NCI-H748 (cell line): ENCODE data around the gene SEMG2.

Experiments
- DNase-seq: peaks from one replicate; lab custom pipeline; 2025; ENCODE audit not compliant: unreplicated experiment; lab: John Stamatoyannopoulos, UW

SEMG2 gene

DNA sequence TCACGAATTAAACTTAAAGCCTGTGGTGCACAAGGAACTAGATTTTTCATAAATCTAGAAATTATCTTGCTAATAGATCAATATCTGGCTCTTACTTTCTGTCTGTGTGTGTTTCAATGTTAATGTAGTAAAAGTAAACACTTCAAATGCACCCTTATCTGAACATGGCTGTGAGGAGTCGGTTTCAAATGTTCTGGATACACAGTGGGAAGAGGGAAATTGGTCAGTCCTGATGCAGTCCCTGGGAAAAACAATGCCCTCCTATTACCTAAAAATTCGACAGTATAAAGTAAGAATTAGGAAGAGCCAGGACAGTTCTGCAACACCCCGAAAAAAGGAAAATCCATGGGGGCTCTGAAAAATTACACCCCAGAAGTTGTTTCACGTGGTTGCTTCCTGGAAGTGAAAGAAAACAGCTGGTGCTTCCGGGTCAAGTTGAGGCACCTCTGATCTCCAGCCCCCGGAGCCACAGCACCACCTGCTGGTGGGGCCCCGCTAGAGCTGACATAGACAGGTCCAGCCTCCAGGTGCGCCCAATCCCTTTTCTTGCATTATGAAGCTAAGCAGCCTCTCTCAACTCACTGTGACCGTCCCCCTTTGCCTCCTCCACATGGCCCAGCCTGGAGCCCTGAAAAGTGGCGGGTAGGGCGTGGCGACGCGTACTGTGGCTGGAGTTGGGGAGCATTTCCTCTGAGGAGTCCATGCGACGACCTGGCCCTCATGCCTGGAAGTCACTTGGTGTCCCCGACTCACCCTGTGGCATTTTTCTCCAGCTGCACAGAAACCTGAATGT, 8.3 kb downstream of the SEMG2 start:
- DNase-seq, result peak; percentile 31

DNA sequence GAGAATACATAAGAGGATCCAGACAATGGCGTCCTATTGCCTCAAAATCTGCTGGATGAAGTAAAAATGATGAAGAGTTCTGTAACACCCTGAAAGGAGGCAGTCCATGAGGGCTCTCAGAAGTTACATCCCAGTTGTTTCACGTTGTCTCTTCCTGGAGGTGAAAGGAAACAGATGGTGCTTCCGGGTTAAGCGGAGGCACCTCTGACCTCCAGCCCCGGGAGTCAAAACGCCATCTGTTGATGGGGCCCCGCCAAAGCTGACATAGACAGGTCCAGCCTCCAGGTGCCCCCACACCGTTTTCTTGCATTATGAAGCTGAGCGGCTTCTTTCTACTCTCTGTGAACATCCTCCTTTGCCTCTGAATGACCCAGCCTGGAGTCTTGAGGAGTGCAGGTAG, 9.5 kb downstream of the SEMG2 start:
- no peak for DNase-seq

DNA sequence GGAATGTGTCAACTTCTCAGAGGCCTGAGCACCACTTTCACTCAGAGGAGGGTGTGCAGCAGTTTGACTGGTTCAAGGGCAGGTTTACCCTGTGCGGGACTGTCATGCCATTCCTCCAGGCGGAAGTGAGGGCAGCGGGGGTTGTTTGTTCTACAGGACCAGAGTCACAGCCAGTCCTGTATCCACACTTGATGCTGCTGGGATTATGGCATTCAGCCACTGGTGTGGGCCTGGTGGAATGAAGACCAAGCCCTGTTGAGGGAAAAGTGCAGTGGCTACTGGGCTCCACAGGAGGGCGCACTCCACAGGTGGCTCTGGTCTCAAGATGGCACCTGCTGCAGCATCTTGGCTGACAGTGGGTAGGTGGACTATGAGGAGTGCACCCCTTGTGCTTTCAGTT, 14.8 kb downstream of the SEMG2 start:
- no peak for DNase-seq

DNA sequence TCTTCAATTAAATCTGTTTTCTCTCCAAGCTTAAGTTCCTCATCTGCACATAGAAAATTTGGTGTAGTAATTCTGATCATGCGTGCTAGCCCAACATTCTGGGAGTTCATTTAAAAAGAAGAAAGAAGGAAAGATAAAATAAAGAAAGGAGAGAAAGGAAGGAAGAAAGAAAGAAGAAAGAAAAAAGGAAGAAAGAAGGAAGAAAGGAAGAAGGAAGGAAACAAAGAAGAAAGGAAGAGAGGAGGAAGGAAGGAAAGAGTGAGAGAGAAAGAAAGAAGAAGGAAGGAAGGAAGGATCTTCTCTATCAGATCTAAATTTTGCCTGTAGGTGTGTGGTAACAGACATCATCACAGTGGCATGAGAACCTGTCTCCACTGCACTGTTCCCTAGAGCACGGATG, 17.0 kb downstream of the SEMG2 start:
- no peak for DNase-seq

DNA sequence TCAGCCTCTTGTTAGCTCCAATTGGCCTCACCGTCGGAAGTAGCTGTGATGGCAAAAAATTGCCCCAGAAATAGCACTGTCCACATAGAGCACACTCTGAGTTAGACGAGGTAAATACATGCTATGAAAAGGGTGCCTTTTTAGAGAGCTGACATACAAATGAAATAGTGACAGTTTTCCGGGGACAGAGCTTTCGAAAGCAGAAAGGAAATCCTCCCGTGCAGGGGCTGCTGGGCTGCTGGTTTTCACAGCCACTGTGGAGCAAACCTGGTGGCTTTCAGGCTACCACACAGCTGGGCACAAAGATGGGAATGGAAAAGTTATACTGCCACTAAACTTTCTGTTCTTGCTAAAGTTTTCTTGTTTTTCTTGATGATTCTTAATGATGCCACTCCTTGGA, 24.9 kb downstream of the SEMG2 start:
- DNase-seq, result no peak

DNA sequence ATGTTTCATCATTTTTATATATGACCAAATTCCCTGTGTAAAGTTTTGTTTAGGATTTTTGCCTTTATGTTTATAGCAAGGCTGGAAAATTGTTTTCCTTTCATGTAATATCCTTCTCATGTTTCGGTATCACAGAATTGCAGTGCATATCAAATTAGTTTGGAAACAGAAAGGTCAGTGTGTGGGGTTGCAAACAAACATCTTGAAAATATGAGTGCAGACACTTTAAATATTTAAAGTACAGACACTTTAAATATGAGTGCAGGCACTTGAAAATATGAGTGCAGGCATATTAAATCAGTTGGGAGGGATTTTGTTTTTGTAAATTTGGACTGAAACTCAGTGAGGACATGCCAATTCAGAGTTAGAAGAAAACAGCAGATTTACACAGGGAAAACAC, 26.7 kb downstream of the SEMG2 start:
- no peak for DNase-seq

DNA sequence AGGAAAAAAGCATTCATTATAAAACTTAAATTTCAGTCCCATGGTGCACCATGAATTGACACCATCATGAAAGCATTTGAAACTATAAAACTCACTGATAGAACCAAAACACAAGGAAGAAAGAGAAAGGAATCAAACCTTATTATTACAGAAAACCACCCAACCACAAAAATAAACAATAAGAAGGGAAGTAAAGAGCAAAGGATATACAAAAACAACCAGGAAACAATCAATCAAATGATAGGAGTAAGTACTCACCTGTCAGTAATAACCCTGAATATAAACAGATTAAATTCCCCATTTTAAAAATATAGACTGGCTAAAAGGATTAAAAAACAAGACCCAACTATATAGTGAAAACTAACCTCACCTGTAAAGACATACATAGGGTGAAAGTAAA, 27.4 kb downstream of the SEMG2 start:
- DNase-seq, result no peak

DNA sequence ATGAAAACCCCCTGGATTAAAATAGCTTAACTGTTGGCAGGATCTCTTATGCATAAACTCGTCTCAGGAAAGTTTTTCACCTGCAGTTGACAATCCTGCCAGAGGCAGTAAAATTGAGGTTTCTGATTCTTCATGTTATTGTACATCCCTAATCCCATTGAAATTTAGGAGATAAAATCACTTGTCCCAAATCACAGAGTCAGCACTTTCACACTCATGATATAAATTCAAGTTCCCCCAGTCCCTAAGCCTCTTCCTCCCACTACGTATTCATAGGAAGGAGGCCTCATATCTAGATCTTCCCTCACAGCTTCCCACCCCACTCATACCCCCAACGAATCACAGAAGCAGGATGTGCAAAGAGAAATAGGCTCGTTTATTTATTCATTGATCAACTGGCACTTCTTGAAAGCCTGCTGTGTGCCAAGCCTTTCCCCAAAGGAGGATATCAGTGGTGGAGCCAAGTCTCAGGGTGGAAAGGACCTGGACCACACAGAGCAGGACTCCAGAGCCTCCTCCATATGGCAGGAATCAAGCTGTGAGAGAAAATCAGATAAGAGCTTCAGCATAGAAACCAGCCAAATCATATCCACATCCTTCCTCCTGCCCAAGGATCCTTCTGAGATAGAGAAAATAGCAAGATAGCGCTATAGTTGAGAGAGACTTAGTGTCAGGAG, 30.8 kb downstream of the SEMG2 start:
- DNase-seq, result no peak

DNA sequence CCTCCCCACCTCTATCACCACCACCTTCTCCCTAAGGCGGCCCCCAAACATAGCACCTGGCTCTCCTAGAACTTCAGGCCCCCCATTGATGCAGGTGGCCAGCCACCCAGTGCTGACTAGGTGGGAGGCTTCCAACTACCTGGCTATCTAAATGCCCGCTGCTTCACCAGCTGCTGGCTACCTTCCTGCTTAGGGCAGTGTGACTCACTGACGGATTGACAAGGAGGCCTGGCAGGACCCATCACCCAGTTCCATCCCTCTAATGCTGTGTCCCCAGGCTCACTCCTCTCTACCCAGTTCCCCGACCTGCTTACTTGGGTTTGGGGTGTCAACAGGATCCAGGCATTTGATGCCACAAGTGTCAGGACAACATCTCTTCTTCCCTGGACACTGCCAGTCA, 32.1 kb downstream of the SEMG2 start:
- DNase-seq, result no peak

DNA sequence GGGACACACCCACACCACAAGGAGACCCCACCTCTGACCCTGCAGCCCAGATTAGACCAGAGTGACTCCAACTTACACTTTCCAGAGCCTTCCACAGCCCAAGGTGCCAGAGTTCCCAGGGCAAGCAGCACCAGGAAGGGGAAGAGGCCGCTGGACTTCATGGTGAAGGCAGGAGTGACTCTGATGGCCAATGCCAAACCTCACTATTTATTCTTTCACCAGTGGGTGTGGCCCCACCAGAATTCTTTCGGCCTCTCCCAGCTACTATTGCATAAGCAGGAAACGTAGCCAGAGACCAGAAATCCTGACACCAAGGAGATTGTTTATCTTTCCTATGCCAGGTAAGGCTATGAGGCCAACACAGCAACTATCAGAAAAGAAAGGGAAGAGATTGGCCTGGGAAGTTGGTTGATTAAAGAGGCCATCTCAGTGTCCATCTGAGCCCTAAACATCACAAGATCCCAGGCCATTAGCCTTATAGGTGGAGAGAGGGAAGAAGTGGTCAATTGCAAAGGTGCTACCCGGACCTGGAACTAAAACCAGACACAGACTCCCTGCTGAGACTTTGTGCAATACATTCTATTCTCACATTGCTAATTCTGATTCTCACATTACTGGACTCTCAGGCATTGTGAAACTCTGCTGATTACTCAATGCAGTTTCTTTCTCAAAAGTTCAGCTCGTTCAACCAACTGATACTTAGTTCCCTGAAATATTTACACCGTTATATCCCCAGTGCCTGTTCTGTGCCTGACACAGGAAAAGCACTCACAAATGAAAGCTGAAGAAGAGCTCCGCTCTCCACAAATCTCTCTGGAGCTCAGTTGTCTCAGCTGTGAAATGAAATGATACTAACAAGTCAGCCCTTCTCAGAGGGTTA, 33.5 kb downstream of the SEMG2 start, which contains the start of gene SLPI:
TSS of gene SLPI (minus strand) at position 182 of the 880 bp plus-strand sequence. CDS start at position 161, 21 bp downstream.
- no peak for DNase-seq

DNA sequence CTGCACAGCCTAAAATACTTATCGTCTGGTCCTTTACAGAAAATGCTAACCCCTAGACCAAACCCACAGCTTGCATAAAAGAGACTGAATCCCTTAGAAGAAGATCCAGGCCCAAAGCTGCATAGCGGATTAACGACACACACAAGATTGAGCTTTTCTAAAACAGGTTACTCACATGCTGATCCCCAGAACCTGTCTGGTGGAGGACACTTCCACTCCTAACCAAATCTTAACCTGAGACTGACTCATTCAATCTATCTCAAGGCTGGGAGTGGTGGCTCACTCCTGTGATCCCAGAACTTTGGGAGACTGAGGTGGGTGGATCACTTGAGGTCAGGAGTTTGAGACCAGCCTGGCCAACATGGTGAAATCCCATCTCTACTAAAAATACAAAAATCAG, 36.0 kb downstream of the SEMG2 start:
- no peak for DNase-seq

DNA sequence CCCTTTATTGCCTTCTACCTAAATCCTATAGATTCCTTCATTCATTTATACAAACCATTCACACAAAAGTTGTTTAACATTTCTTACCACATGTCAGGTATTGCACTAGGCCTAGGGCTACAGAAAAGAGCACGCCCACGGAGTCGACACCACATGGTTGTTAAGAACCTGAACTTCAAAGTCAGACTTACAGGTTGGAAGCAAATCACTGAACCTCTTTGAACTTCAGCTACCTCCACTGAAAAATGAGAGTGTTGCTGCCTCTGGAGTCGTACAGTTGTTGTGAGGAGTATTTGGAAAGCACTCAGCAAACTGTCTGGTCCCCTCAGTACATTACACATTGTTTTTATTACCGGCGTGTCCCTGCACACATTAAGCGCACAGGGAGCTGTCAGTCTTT, 36.5 kb downstream of the SEMG2 start:
- no peak for DNase-seq

DNA sequence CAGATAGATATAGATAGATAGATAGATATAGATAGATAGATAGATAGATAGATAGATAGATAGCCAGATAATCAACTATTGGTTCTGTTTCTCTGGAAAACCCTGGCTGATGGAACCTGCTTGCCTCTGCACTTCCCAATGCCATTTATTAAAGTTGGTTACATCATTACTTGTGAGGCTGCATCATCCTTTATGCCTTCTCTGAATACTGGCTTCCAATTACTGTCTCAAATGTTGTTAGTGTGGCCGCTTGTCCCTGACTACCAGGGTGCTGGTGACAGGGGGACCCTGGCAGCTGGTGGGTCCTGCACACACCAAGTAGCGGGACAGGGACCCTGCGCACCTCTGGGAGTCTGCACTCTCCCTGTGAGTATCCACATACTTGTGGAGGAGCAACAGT, 37.1 kb downstream of the SEMG2 start:
- DNase-seq, result no peak

DNA sequence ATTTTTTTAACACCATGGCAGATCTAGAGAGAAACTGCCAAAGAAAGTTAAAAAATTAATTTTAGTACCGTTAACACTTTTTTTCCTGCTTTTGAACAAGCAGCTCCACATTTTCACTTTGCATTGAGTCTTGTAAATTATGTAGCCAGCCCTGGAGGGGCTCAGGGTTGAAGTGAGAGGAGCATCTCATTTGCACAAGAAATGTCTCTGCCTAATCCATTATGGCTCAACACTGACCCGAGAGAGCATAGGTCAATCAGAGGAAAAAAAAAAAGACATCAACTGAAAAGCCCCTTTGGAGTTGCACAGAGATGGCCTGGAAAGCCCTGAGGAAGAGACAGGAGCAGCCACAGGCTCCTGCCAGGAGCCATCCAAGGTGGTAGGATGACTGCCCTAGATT, 37.5 kb downstream of the SEMG2 start:
- DNase-seq, result no peak

DNA sequence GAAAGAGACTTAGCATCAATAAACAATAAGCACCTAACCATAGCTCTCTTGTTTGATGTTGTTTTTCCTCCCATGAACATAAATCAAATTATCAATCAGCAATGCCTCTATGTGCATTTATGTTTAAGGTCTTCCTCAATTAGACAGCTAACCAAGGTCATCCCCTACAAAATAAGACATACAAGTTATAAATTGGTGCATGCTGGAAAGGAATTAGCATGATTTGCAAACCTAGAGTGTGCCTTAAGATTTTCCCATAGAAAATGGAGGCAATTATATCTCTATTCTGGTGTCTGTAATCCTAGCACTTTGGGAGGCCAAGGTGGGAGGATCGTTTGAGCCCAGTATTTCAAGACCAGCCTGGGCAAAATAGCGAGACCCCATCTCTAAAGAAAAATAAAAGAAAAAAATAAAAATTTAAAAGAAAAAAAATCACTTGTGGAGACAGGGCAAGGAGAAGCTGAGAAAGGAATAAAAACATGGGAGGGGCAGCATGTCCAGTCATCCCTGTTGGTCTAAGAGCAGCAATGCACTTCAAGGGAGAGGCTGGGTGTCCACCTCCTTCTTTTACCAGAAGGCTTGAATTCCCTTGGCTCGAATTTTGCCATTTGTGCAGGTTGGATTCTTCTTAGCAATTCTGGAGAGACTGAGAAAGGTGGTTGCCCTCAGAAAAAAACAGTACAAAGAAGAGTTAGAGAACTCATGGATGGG, 42.5 kb downstream of the SEMG2 start:
- DNase-seq, result no peak

DNA sequence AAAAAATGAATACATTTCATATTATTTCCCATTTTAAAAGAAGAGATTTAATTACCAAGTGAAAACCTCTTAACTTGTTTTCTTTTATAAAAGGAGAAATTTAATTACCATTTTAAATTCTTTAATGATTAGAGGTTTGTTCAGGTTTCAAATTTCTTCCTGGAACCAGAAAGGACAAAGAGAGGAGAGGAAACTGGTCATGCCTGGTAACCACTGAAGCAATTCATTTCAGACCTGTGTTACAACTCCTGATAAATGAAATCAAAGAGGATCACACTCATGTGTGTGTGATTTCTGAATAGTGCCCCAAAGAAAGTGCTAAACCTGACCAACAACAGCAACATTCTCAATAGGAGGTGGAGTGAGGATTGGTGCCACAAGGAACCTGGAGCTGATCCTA, 45.8 kb downstream of the SEMG2 start:
- no peak for DNase-seq

DNA sequence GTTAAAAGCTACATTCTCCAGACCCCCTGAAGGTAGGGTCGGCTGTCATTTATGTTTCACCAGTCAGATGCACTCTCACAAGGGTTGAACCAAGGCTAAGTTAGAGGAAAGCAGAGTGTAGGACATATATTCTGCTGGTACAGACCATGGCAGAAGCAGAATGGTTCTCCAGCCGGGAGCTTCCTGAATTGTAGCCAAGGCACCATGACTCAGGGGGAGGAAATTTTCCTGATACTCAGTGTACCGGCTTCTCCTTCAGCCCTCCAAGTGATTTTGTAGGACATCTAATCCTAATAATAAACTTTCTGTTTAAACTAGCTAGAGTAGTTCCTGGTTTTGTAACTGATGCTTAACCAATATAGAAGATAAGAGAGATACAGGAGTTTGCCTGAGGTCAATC, 47.4 kb downstream of the SEMG2 start:
- DNase-seq, result no peak

DNA sequence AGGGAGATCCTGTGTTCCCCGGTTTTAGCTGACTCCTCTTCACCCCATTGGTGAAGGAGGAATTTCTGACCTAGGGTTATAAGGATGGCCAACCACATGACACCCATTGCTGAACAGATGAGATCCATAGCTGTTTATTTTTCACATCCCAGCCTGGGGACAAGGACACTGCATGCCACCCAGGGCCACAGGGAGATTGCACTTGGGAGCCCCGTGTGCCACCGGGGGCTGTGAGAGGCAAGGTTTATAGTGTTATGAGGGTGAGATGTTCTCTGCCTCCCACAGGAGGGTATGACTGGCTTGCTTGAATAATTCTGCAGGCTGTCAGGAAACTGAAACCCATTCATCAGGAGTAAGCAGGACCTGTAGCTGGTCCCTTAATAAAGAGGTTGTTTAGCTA, 47.9 kb downstream of the SEMG2 start:
- no peak for DNase-seq

DNA sequence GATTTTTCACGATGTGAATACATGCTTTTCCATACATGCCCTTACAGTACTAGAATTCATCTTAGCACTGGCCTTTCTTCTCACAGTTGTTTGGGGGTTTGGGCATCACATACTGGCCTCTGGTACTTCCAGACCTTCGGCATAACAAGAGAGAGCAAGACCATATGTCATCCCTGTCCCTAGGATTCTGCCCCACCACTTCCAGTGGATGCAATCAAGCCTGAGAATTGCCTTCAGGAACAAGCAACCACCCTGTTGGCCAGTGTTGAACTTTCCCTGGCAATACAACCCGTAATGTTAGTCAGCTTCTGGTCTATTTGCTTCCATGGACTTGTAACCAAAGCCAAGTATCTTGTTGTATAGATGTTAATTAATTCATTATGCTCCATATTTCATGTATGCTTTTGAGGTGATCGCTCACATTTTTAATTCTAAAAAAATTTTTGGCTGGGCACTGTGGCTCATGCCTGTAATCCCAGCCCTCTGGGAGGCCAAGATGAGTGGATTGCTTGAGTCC, 48.6 kb downstream of the SEMG2 start:
- DNase-seq, result no peak
